NCI-H345 (cell line): ENCODE results near the gene STK4.

Experiments used
- DNase-seq: peaks from one replicate; lab custom pipeline; 2025; lab: John Stamatoyannopoulos, UW

The STK4 gene

GRCh38 chr20:45085867-45086266 is 119.6 kb downstream of the STK4 start:
- DNase-seq, result no peak

- no peak for DNase-seq
These were observed 120.9 kb downstream of the STK4 start for GRCh38 chr20:45087097-45087790.

- no peak for DNase-seq
These were observed 121.5 kb downstream of the STK4 start for GRCh38 chr20:45087814-45088213.

- no peak for DNase-seq
These were observed 121.9 kb downstream of the STK4 start for GRCh38 chr20:45088247-45088646.

- no peak for DNase-seq
These were observed 124.2 kb downstream of the STK4 start for GRCh38 chr20:45090481-45090880.

GRCh38 chr20:45091366-45091765 is 125.1 kb downstream of the STK4 start:
- DNase-seq, result no peak

- DNase-seq, result no peak
These were observed 126.6 kb downstream of the STK4 start for GRCh38 chr20:45092898-45093297.

GRCh38 chr20:45094201-45094600 is 127.9 kb downstream of the STK4 start:
- no peak for DNase-seq

- DNase-seq, result no peak
These were observed 128.7 kb downstream of the STK4 start for GRCh38 chr20:45094864-45095574.

GRCh38 chr20:45095805-45096238 is 129.5 kb downstream of the STK4 start:
- peak; percentile 66 for DNase-seq

- DNase-seq, result no peak
These were observed 130.5 kb downstream of the STK4 start for GRCh38 chr20:45096781-45097180.

GRCh38 chr20:45097485-45098102 is 131.3 kb downstream of the STK4 start:
- no peak for DNase-seq

GRCh38 chr20:45098103-45098773 is 131.9 kb downstream of the STK4 start:
- no peak for DNase-seq

- no peak for DNase-seq
These were observed 134.4 kb downstream of the STK4 start, which contains the start of gene KCNS1 for GRCh38 chr20:45100563-45101245. TSS of gene KCNS1 (minus strand) at chr20:45101127. CDS start at chr20:45099236, 1,891 bp downstream.

GRCh38 chr20:45101333-45101850 is 135.1 kb downstream of the STK4 start:
- no peak for DNase-seq

- DNase-seq, result no peak
These were observed 136.8 kb downstream of the STK4 start for GRCh38 chr20:45103072-45103471.

- no peak for DNase-seq
These were observed 138.5 kb downstream of the STK4 start for GRCh38 chr20:45104786-45105185.

- no peak for DNase-seq
These were observed 139.0 kb downstream of the STK4 start for GRCh38 chr20:45105317-45105716.

- DNase-seq, result no peak
These were observed 143.3 kb downstream of the STK4 start for GRCh38 chr20:45109634-45110033.

GRCh38 chr20:45110301-45110700 is 144.0 kb downstream of the STK4 start:
- DNase-seq, result no peak

GRCh38 chr20:45111285-45111684 is 145.0 kb downstream of the STK4 start:
- DNase-seq, result no peak
